ENCODE results near the gene MRC2. TPM values are rescaled to one million over a fixed set of nuclear protein-coding genes. Genes with fewer than 3 reads are reported as not detected.

The MRC2 gene
- total and polyA plus RNA-seq, 2 experiments from 2014 or later = 104 to 121 TPM

- DNase-seq (ENCODE audit: low spot score) = no peak
- Histone ChIP-seq H3K27ac (no peak overlapping the region), H2AFZ (no peak overlapping the region), H3K9me2 (replicated peaks; ENCODE audit: insufficient read depth) (no peaks in the 10 kb centered on the region), H3K4me1 (ENCODE audit: insufficient read depth) (no peaks in the 10 kb centered on the region), H3K9me3 (ENCODE audit: low read depth) (peaks cover 6% of the 10 kb centered on the region), H3K4me2 (no peak overlapping the region), H3K79me2 (peaks cover 8% of the 10 kb centered on the region), H3K4me3 (no peak overlapping the region), H4K20me1 (ENCODE audit: insufficient read depth, poor library complexity, severe bottlenecking) (no peaks in the 10 kb centered on the region), H3K27me3 (no peaks in the 10 kb centered on the region), H3K36me3 (replicated peaks; ENCODE audit: insufficient read depth, low read depth) (no peaks in the 10 kb centered on the region)
- 96% methylated on average over 1 of the region's 1 CpG for WGBS (ENCODE audit: low lambda C conversion rate, missing lambda C conversion rate)
- TF ChIP-seq EZH2 (IDR thresholded peaks at IDR 0.05; ENCODE audit: borderline replicate concordance) = no peak
- TF ChIP-seq CTCF (IDR thresholded peaks at IDR 0.05; ENCODE audit: poor library complexity) = no peak
- TF ChIP-seq EZH2phosphoT487 (IDR thresholded peaks at IDR 0.05; ENCODE audit: low read depth, severe bottlenecking, unreplicated experiment) = no peak
These were observed 33.9 kb downstream of the MRC2 start for GRCh38 chr17:62661337-62661736.

DNA sequence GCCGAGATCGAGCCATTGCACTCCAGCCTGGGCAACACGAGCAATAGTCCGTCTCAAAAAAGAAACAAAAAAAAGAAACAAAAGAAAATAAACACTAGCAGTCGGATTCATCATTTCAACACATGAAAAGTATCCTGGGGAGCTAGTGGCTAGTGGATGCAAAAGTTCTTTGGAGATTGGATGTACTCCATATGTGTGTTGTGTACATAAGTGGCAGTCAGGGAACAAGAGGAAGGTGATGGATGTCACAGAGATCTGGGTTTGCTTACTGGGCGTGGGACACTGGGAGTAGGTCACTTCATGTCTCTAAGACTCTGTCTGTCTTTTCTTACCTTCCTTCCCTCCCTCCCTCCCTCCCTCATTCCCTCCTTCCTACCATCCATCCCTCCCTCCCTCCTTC is 35.4 kb downstream of the MRC2 start:
- Histone ChIP-seq H3K27ac (no peak overlapping the region), H3K4me3 (no peak overlapping the region), H3K9me2 (replicated peaks; ENCODE audit: insufficient read depth) (no peaks in the 10 kb centered on the region), H3K79me2 (peaks cover 5% of the 10 kb centered on the region), H3K36me3 (replicated peaks; ENCODE audit: insufficient read depth, low read depth) (no peaks in the 10 kb centered on the region), H2AFZ (no peak overlapping the region), H3K4me1 (ENCODE audit: insufficient read depth) (no peaks in the 10 kb centered on the region), H4K20me1 (ENCODE audit: insufficient read depth, poor library complexity, severe bottlenecking) (no peaks in the 10 kb centered on the region), H3K4me2 (no peak overlapping the region), H3K27me3 (no peaks in the 10 kb centered on the region), H3K9me3 (ENCODE audit: low read depth) (peaks cover 6% of the 10 kb centered on the region)
- no peak for DNase-seq (ENCODE audit: low spot score)
- WGBS (ENCODE audit: low lambda C conversion rate, missing lambda C conversion rate) = 92% methylated on average over 6 of the region's 6 CpGs
- no peak for TF ChIP-seq EZH2phosphoT487 (IDR thresholded peaks at IDR 0.05; ENCODE audit: low read depth, severe bottlenecking, unreplicated experiment)
- no peak for TF ChIP-seq CTCF (IDR thresholded peaks at IDR 0.05; ENCODE audit: poor library complexity)
- no peak for TF ChIP-seq EZH2 (IDR thresholded peaks at IDR 0.05; ENCODE audit: borderline replicate concordance)

DNA sequence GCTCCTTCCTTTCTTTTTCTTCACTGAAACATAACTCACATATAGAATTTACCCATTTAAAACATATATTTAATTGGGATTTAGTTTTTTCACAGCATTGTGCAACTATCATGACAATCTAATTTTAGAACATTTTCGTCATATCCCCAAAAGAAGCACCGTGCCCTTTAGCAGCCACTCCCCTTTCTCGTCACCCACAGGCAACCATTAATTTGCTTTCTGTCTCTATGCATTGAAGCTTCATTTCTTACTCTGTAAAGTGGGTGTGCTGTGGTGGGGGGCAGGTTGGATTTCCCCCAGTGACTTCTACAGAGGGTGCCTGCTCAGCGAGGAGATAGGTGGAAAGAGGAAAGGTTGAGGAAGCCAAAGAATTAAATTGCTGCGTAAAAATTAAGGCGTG is 35.8 kb downstream of the MRC2 start:
- TF ChIP-seq EZH2 (IDR thresholded peaks at IDR 0.05; ENCODE audit: borderline replicate concordance) (no peak), CTCF (IDR thresholded peaks at IDR 0.05; ENCODE audit: poor library complexity) (no peak), EZH2phosphoT487 (IDR thresholded peaks at IDR 0.05; ENCODE audit: low read depth, severe bottlenecking, unreplicated experiment) (no peak)
- Histone ChIP-seq H3K9me3 (ENCODE audit: low read depth) (peaks cover 6% of the 10 kb centered on the region), H3K27me3 (no peaks in the 10 kb centered on the region), H3K36me3 (replicated peaks; ENCODE audit: insufficient read depth, low read depth) (no peaks in the 10 kb centered on the region), H3K79me2 (peaks cover 5% of the 10 kb centered on the region), H4K20me1 (ENCODE audit: insufficient read depth, poor library complexity, severe bottlenecking) (no peaks in the 10 kb centered on the region), H3K4me2 (no peak overlapping the region), H3K27ac (no peak overlapping the region), H3K4me3 (no peak overlapping the region), H2AFZ (no peak overlapping the region), H3K4me1 (ENCODE audit: insufficient read depth) (no peaks in the 10 kb centered on the region), H3K9me2 (replicated peaks; ENCODE audit: insufficient read depth) (no peaks in the 10 kb centered on the region)
- DNase-seq (ENCODE audit: low spot score) = no peak
- WGBS (ENCODE audit: low lambda C conversion rate, missing lambda C conversion rate) = 94% methylated on average over 6 of the region's 6 CpGs

All from hepatocyte (in vitro differentiated cells).